ENCODE results near the gene CCDC69.

DNA sequence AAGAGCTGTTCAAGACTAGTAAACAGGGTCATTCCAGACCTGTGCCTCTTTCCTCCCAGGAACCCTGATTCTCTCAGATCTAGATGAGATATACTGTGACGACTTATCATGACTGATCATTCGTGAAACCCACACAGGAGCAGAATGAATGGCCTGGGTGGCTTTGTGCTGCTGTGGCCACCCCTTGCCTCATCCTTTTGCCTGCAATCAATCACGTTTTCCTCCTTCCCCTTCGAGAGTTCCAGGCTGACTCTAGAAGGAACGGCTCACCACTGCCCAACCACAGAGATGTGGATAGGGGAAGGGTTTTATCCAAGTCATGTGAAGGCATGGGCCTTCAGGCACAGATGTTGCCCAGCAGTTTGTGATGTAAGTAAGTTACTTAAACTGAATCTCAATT, 72.1 kb downstream of the CCDC69 start:
- TF ChIP-seq, protein P1, sequence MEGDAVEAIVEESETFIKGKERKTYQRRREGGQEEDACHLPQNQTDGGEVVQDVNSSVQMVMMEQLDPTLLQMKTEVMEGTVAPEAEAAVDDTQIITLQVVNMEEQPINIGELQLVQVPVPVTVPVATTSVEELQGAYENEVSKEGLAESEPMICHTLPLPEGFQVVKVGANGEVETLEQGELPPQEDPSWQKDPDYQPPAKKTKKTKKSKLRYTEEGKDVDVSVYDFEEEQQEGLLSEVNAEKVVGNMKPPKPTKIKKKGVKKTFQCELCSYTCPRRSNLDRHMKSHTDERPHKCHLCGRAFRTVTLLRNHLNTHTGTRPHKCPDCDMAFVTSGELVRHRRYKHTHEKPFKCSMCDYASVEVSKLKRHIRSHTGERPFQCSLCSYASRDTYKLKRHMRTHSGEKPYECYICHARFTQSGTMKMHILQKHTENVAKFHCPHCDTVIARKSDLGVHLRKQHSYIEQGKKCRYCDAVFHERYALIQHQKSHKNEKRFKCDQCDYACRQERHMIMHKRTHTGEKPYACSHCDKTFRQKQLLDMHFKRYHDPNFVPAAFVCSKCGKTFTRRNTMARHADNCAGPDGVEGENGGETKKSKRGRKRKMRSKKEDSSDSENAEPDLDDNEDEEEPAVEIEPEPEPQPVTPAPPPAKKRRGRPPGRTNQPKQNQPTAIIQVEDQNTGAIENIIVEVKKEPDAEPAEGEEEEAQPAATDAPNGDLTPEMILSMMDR (IDR thresholded peaks at IDR 0.05): no peak
- no peak for TF ChIP-seq POLR2A (IDR thresholded peaks at IDR 0.05)
- no peak for TF ChIP-seq EP300 (IDR thresholded peaks at IDR 0.05)
- TF ChIP-seq POLR2AphosphoS5 (IDR thresholded peaks at IDR 0.05): no peak
